SU-DHL-6 (cell line): ENCODE measurements around the gene TDRKH.

Experiments used
- H2AFZ ChIP-seq: fragments of 200-600 bp; sonication (generic); 2 replicates; pipeline ENCODE4 v1.6.1; 2014; ENCODE audit warnings: low read depth, mild to moderate bottlenecking, moderate library complexity, mixed read lengths, antibody characterized with exemption, low read length; ENCODE audit not compliant: severe bottlenecking
- H3F3A ChIP-seq: fragments of 200-600 bp; shearing (Covaris generic); 2 replicates; pipeline ENCODE4 v1.6.0; 2016; ENCODE audit warnings: antibody characterized with exemption, mild to moderate bottlenecking; ENCODE audit not compliant: insufficient read depth
- H3K27ac ChIP-seq: fragments of 200-600 bp; sonication (generic); 2 replicates; pipeline ENCODE4 v1.5.1; 2016; ENCODE audit warnings: low read depth, mild to moderate bottlenecking, low read length, moderate library complexity, mixed read lengths
- H3K27me3 ChIP-seq: fragments of 200-600 bp; sonication (generic), shearing (Covaris generic); 2 replicates; pipeline ENCODE4 v1.6.0; 2014; ENCODE audit warnings: mild to moderate bottlenecking, low read length
- H3K36me3 ChIP-seq: fragments of 200-600 bp; sonication (generic); 2 replicates; pipeline ENCODE4 v1.6.1; 2014; ENCODE audit warnings: mild to moderate bottlenecking, low read length, mixed read lengths
- H3K4me2 ChIP-seq: fragments of 300-600, 200-600 bp; shearing (Covaris generic), sonication (generic); 2 replicates; pipeline ENCODE4 v1.6.0; 2014; ENCODE audit warnings: low read length, low read depth, mild to moderate bottlenecking; ENCODE audit not compliant: poor library complexity, severe bottlenecking
- H3K4me3 ChIP-seq: fragments of 200-600 bp; sonication (generic); 2 replicates; pipeline ENCODE4 v1.5.1; 2014; ENCODE audit warnings: antibody characterized with exemption, low read length, mild to moderate bottlenecking, mixed read lengths; ENCODE audit not compliant: insufficient read depth, poor library complexity, severe bottlenecking
- H3K79me2 ChIP-seq: fragments of 200-600 bp; sonication (generic); 2 replicates; pipeline ENCODE4 v1.6.1; 2014; ENCODE audit warnings: mild to moderate bottlenecking, low read length, moderate library complexity; ENCODE audit not compliant: insufficient read depth
- H3K9ac ChIP-seq: fragments of 200-600 bp; sonication (generic); 2 replicates; pipeline ENCODE4 v1.7.0; 2014; ENCODE audit warnings: mild to moderate bottlenecking, low read length
- H3K9me2 ChIP-seq: fragments of 200-600 bp; sonication (generic); replicated peaks from 2 replicates; pipeline ENCODE4 v1.6.1; 2014; ENCODE audit warnings: low read length; ENCODE audit not compliant: insufficient read depth
- H3K9me3 ChIP-seq: fragments of 200-600 bp; sonication (generic); 2 replicates; pipeline ENCODE4 v1.6.1; 2014; ENCODE audit warnings: low read length, mixed read lengths; ENCODE audit not compliant: insufficient read depth
- H4K20me1 ChIP-seq: fragments of 200-600 bp; sonication (generic); 2 replicates; pipeline ENCODE4 v1.6.1; 2014; ENCODE audit warnings: low read depth, mild to moderate bottlenecking, antibody characterized with exemption, low read length, moderate library complexity, mixed read lengths
- EZH2phosphoT487 ChIP-seq: fragments of 200-600 bp; sonication (generic), shearing (Covaris generic); conservative IDR thresholded peaks from 2 replicates; pipeline ENCODE4 v1.6.1; 2018; ENCODE audit warnings: mild to moderate bottlenecking, antibody characterized with exemption, low read length, moderate library complexity, mixed read lengths
- TF ChIP-seq, protein P1 (sequence below): fragments of 200-600 bp; sonication (generic); IDR thresholded peaks from one replicate; pipeline ENCODE4 v1.5.1; 2017; ENCODE audit warnings: antibody characterized with exemption, mild to moderate bottlenecking, low read length, moderate library complexity; ENCODE audit not compliant: insufficient read depth, poor library complexity, severe bottlenecking

Gene TDRKH

DNA sequence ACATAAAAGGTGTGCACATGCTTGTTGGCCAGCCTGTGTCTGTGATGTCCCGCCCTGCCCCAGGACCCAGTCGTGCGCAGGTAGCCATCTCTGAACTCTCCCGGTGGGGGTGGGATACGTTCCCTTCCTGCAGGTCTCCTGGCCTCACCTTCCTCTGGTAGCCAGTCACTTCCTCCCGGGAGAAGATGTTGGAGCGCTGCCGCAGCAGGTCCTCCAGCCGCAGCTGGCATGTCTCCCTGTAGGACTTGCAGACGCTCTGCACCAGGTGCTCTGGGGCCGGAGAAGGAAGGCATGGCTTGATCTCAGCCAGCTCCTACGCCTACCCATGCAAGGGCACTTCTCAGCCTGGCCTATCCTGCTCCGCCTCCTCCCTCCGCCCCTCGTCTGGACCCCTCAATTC, 24.1 kb upstream of the TDRKH start:
- H3K9me2 ChIP-seq: no peaks in the 10 kb centered on the region
- TF ChIP-seq, protein P1, sequence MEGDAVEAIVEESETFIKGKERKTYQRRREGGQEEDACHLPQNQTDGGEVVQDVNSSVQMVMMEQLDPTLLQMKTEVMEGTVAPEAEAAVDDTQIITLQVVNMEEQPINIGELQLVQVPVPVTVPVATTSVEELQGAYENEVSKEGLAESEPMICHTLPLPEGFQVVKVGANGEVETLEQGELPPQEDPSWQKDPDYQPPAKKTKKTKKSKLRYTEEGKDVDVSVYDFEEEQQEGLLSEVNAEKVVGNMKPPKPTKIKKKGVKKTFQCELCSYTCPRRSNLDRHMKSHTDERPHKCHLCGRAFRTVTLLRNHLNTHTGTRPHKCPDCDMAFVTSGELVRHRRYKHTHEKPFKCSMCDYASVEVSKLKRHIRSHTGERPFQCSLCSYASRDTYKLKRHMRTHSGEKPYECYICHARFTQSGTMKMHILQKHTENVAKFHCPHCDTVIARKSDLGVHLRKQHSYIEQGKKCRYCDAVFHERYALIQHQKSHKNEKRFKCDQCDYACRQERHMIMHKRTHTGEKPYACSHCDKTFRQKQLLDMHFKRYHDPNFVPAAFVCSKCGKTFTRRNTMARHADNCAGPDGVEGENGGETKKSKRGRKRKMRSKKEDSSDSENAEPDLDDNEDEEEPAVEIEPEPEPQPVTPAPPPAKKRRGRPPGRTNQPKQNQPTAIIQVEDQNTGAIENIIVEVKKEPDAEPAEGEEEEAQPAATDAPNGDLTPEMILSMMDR: no peak
- no peak for TF ChIP-seq EZH2phosphoT487
- no peaks in the 10 kb centered on the region for H3K36me3 ChIP-seq
- no peaks in the 10 kb centered on the region for H3K27me3 ChIP-seq
- H2AFZ ChIP-seq: no peak overlapping the region
- H3K27ac ChIP-seq: no peak overlapping the region
- no peak overlapping the region for H3K4me3 ChIP-seq
- no peaks in the 10 kb centered on the region for H4K20me1 ChIP-seq
- no peak overlapping the region for H3K9ac ChIP-seq
- no peaks in the 10 kb centered on the region for H3F3A ChIP-seq
- H3K9me3 ChIP-seq: no peaks in the 10 kb centered on the region
- no peak overlapping the region for H3K4me2 ChIP-seq
- no peaks in the 10 kb centered on the region for H3K79me2 ChIP-seq

- Histone ChIP-seq H3K4me3 (no peak overlapping the region), H3K79me2 (no peaks in the 10 kb centered on the region), H3K27ac (no peak overlapping the region), H2AFZ (no peak overlapping the region), H3K9ac (no peak overlapping the region), H3K36me3 (no peaks in the 10 kb centered on the region), H3K9me3 (no peaks in the 10 kb centered on the region), H3K9me2 (no peaks in the 10 kb centered on the region), H3K4me2 (no peak overlapping the region), H3F3A (no peaks in the 10 kb centered on the region), H3K27me3 (no peaks in the 10 kb centered on the region), H4K20me1 (no peaks in the 10 kb centered on the region)
- TF ChIP-seq, protein P1: no peak
- TF ChIP-seq EZH2phosphoT487: no peak
Observed at GRCh38 chr1:151813271-151813977, 23.1 kb upstream of the TDRKH start.

- Histone ChIP-seq H3K27me3 (no peaks in the 10 kb centered on the region), H3K4me2 (no peak overlapping the region), H3F3A (no peaks in the 10 kb centered on the region), H3K79me2 (no peaks in the 10 kb centered on the region), H3K4me3 (no peak overlapping the region), H3K36me3 (no peaks in the 10 kb centered on the region), H3K27ac (no peak overlapping the region), H3K9me3 (no peaks in the 10 kb centered on the region), H3K9ac (no peak overlapping the region), H3K9me2 (no peaks in the 10 kb centered on the region), H2AFZ (no peak overlapping the region), H4K20me1 (no peaks in the 10 kb centered on the region)
- TF ChIP-seq EZH2phosphoT487: no peak
- TF ChIP-seq, protein P1: no peak
Observed at GRCh38 chr1:151811181-151811580, 20.9 kb upstream of the TDRKH start.
